GM21526 (cell line): ENCODE measurements around the gene TLE1.

Experiments used
- ATAC-seq: cut with Tn5 transposase; IDR thresholded peaks from one replicate; pipeline ENCODE4 v1.9.1; 2021; ENCODE audit warnings: moderate library complexity; ENCODE audit not compliant: unreplicated experiment, low FRiP score

The TLE1 gene

GRCh38 chr9:81586786-81587185, 102.6 kb downstream of the TLE1 start:
- no peak for ATAC-seq

- ATAC-seq: no peak
Observed at GRCh38 chr9:81585191-81585763, 104.1 kb downstream of the TLE1 start.

GRCh38 chr9:81584099-81584498, 105.2 kb downstream of the TLE1 start:
- ATAC-seq: no peak

GRCh38 chr9:81581986-81582385, 107.4 kb downstream of the TLE1 start:
- no peak for ATAC-seq

GRCh38 chr9:81579381-81579780, 110.0 kb downstream of the TLE1 start:
- ATAC-seq: no peak

GRCh38 chr9:81578606-81579005, 110.7 kb downstream of the TLE1 start:
- ATAC-seq: no peak

- no peak for ATAC-seq
Observed at GRCh38 chr9:81575956-81576355, 113.4 kb downstream of the TLE1 start.

GRCh38 chr9:81574405-81574804, 114.9 kb downstream of the TLE1 start:
- no peak for ATAC-seq

- ATAC-seq: no peak
Observed at GRCh38 chr9:81573415-81574321, 115.7 kb downstream of the TLE1 start.

GRCh38 chr9:81570083-81570482, 119.3 kb downstream of the TLE1 start:
- no peak for ATAC-seq

GRCh38 chr9:81566074-81566698, 123.2 kb downstream of the TLE1 start:
- no peak for ATAC-seq

GRCh38 chr9:81565609-81566008, 123.7 kb downstream of the TLE1 start:
- ATAC-seq: no peak

GRCh38 chr9:81565144-81565543, 124.2 kb downstream of the TLE1 start:
- no peak for ATAC-seq

GRCh38 chr9:81564632-81565031, 124.7 kb downstream of the TLE1 start:
- no peak for ATAC-seq

- no peak for ATAC-seq
Observed at GRCh38 chr9:81563739-81564138, 125.6 kb downstream of the TLE1 start.

GRCh38 chr9:81563020-81563407, 126.3 kb downstream of the TLE1 start:
- no peak for ATAC-seq

GRCh38 chr9:81562231-81563019, 126.9 kb downstream of the TLE1 start:
- no peak for ATAC-seq

- no peak for ATAC-seq
Observed at GRCh38 chr9:81560851-81561732, 128.3 kb downstream of the TLE1 start.

GRCh38 chr9:81559709-81560108, 129.6 kb downstream of the TLE1 start:
- ATAC-seq: no peak

GRCh38 chr9:81559197-81559596, 130.2 kb downstream of the TLE1 start:
- no peak for ATAC-seq
